Measurements from ENCODE around the gene HMCN2.
"Not testable (repeated sequence)": the region's sequence is repeated elsewhere in the genome, so short reads cannot be mapped to it uniquely, and the experiment has no call there.

HMCN2 gene

GRCh38 chr9:130331573-130331972 lies 66.0 kb downstream of the HMCN2 start:
- DNase-seq = no peak

- no peak for DNase-seq
Measured at GRCh38 chr9:130332384-130332926, 66.9 kb downstream of the HMCN2 start.

DNA sequence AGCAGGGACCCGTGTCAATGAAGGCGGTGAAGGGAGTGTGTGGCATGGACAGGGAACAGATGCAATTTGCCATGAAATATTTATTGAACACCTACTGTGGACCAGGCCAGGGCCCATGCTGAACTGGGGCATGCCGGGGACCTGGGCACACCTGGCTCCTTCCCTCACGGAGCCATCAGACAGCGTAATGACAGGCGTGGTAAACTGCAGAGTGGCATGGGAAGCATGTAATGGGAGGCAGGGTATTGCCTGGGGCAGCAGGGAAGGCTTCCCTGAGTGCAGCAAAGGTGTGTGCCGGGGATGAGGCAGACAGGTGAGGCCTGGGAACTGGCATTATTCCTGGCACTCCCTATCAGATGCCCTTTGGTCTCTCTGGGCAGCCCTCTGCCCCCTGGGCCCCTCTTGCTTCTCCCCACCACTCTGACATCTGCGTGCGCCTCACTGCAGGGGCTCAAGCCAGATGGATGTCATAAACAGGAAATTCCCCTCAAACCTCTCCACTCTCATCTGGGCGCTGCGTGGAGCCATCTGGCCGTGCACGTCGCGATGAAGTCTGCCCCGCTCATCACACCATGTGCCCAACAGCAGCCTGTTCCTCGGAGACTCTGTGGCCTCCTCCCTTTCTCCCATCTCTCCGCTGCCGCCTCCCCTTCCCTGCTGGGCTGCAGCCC lies 67.6 kb downstream of the HMCN2 start:
- DNase-seq = no peak

DNA sequence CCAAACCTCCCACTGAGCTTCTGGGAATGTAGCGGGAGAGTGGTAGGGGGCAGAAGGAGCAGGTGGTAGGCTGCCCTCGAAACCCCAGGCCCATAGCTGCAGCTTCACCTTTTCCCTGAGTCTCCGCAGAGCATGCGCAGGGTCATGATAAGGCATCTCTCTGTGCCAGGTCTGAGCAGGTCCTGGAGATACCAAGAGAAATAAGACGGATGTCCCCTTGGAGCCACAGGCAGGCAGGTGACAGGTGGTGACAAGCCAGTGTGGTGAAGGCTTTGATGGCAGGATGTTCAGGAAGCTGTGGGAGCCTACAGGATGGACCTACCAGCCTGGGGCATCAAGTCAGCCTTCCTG lies 68.1 kb downstream of the HMCN2 start:
- DNase-seq = no peak

GRCh38 chr9:130334915-130335314 lies 69.4 kb downstream of the HMCN2 start:
- DNase-seq = no peak

GRCh38 chr9:130336027-130336610 lies 70.6 kb downstream of the HMCN2 start:
- DNase-seq = no peak

GRCh38 chr9:130336885-130337284 lies 71.3 kb downstream of the HMCN2 start:
- DNase-seq = no peak

- no peak for DNase-seq
Measured at GRCh38 chr9:130337318-130337717, 71.8 kb downstream of the HMCN2 start.

DNA sequence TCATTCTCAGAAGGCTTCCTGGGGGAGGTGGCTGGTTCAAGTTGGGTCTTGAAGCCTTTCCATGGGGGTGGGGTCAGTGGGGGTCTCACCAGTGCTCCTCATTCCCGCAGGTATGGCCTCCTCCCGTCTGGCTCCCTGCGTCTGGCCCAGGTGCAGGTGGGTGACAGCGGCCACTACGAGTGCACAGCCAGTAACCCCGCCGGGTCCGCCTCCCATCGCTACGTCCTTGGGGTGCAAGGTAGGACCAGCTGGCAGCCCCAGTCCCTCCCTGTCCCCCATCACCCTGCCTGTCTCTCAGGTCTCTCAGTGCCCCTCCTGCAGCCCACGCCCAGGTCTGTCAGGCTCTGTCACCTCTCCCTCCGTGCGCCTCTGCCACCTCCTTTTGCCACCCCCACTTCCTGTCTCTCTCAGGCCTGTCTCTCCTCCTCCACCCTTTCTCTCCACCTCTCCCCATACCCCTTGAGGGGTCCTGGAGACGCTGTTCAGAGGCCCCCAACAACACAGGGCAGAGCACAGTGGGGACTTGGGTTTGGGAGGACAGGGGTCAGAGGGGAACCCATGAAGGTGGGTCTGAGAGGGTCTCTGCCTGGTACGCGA lies 72.3 kb downstream of the HMCN2 start:
- DNase-seq = no peak

GRCh38 chr9:130338891-130339290 lies 73.3 kb downstream of the HMCN2 start:
- not testable (repeated sequence) for DNase-seq

- DNase-seq = no peak
Measured at GRCh38 chr9:130339306-130339705, 73.7 kb downstream of the HMCN2 start.

- no peak for DNase-seq
Measured at GRCh38 chr9:130340011-130340410, 74.5 kb downstream of the HMCN2 start.

DNA sequence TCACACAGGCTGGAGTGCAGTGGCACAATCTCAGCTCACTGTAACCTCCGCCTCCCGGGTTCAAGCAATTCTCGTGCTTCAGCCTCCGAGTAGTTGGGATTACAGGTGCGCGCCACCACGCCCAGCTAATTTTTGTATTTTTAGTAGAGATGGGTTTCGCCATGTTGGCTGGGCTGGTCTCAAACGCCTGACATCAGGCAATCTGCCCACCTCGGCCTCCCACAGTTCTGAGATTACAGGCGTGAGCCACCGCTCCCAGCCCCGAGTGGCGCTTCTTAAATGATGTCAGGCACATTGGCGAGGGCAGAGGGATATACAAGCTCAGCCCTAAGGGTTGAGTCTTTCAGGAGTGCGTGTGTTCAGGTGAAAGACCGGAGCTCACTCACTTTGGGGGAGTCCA lies 75.0 kb downstream of the HMCN2 start:
- DNase-seq = not testable (repeated sequence)

- no peak for DNase-seq
Measured at GRCh38 chr9:130341128-130341527, 75.6 kb downstream of the HMCN2 start.

DNA sequence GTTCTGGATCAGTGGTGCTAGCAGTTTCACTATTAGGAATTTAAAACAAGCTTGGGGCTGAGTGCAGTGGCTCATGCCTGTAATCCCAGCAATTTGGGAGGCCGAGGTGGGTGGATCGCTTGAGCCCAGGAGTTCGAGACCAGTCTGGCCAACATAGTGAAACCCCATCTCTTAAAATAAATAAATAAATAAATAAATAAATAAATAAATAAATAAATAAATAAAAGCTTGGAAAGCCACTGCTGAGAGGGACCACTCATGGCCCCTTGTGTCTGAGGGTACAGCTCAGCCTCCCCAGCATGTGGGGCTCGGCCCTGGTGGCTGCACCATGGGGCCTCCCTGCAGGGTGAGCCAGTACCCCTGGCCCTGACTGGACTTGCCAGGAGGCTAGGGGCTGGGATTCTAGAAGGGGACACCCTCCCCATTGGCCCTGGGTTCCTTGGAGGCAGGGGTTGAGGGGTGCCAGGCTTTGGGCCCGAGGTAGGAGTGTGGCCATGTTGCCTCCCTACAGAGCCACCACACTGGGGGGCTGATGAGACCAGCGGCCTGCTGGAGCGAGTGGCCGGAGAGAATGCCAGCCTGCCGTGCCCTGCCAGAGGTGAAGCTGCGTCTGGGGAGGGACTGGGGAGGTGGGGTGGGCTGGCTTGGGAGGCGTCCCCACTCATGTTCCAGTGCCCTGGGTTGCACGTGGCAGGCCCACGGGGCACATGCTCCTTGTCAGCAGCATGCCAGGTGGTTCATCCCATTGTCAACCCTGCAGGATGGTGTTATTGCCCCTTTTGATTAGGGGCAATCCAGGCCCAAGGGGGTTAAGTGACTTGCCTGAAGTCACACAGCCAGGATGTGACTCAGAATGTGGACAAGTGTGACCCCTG lies 76.5 kb downstream of the HMCN2 start:
- no peak for DNase-seq

DNA sequence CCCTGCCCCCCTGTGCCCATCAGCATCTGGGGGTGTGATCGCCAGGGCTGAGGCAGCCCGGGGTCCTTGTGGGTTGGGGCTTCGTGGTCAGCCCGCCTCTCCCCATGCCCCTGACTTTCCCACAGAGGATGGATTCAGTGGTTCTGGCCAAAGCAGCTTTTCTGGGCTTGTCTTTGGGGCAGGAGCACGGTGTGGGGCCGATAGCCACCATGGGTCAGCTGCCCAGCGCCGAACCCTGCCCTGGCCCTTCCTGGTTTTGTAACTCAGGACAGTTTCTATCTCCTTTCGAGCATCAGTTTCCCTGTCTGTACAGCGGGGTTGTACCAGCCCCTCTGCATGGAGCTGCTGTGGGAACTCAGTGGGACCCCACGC lies 77.1 kb downstream of the HMCN2 start:
- no peak for DNase-seq

GRCh38 chr9:130343445-130343918 lies 77.9 kb downstream of the HMCN2 start:
- DNase-seq = peak in 1 of 2 donors; percentile 8

DNA sequence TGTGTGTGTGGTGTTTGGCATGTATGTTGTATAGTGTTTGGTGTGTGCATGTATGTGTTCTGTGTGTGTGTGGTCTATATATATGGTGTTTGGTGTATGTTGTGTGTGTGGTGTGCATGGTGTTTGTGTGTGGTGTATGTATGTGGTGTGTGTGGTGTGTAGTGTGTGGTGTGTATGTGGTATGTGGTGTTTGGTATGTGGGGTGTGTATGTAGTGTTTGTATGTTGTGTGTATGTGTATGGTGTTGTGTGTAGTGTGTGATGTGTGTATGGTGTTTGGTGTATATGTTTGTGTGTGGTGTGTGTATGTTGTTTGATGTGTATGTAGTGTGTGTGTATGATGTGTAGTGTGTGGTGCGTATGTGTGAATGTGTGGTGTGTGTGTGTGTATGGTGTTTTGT lies 78.8 kb downstream of the HMCN2 start:
- no peak for DNase-seq

DNA sequence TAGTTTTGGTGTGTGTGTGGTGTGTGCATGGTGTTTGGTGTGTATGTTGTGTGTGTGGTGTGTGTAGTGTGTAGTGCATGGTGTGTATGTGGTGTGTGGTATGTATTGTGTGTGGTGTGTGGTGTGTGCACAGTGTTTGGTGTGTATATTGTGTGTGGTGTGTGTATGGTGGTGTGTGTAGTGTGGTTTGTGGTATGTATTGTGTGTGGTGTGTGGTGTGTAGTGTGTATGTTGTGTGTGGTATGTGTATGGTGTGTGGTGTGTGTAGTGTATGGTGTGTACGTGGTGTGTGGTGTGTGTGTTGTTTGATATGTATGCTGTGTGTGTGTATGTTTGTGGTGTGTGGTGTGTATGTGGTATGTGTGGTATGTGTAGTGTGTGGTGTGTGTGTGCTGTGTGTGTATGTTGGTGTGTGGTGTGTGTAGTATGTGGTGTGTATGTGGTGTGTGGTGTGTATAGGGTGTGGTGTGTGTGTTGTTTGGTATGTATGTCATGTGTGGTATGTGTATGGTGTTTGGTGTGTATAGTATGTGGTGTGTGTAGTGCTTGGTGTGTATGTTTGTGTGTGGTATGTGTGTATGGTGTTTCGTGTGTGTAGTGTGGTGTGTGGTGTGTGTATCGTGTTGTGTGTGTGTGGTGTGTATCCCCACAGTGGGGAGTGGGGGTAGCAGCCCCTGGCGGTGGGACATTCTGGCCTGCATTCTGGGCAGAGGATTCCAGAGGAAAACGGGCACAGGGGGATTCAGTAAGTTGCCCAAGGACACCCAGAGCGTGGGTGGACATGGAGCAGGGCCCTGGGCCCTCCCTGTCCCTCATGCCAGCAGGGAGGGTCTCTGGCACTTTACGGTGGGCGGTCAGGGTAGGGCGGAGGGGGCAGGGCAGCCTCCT lies 79.7 kb downstream of the HMCN2 start:
- DNase-seq = no peak

DNA sequence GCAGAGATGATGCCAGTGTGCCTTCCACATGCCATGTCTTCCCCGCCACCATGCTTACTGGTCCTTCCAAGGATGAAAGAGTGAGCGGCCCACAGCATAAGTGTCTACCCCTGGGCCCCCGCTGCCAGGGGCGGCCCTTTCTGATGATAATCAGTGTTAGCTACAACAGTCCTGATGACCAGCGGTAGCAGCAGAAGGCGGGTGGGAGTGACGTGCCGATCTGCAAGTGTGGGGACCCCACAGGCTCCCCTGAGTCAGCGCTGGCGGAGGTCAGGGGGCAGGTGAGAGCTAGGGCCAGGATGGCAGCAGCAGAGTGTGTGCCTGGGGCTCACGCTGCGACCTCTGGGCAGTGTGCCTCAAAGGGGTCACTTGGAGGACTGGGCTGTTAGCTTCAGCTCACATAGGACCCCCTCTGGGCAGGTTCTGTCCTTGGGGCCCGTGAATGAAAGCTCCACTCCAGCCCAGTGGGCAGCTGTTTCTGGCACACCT lies 80.4 kb downstream of the HMCN2 start:
- DNase-seq = no peak

DNA sequence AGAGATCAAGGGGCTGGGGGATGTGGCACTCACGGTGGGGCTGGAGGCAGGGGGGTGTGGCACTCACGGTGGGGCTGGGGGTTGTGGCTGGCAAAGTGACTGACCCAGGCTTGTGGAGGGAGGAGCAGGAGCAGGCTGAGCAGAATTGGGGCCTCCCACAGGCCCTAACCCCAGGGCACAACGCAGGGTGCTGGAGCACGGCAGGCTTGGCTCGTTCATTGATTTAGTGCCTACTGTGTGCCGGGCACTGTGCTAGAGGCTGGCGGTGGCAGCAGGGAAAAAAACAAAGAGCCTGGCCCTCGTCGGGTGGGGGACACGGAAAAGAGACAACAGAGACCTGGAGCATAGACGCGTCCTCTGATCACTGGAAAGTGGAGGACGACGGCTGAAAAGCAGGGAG lies 80.9 kb downstream of the HMCN2 start:
- DNase-seq = no peak

- no peak for DNase-seq
Measured at GRCh38 chr9:130347036-130347435, 81.5 kb downstream of the HMCN2 start.

Data from CD4-positive, alpha-beta T cell treated with Interleukin-1 beta for 1 hour (primary cell).